SK-MEL-5 (cell line): ENCODE data around the gene IGBP1. TPM values are rescaled to one million over a fixed set of nuclear protein-coding genes. Genes with fewer than 3 reads are reported as not detected.
"Not testable (repeated sequence)": the region's sequence is repeated elsewhere in the genome, so short reads cannot be mapped to it uniquely, and the experiment has no call there.

Source experiments
- DNase-seq: peaks from one replicate; pipeline ENCODE4 v3.0.0-alpha.2; 2016; ENCODE audit warnings: low read depth, low spot score
- in situ Hi-C: cut with HindIII; loops from 2 replicates; pipeline ENCODE4 v1.10.0; 2016; ENCODE audit warnings: low sequenced_read_pairs, high pct_unique_total_duplicates, low pct_unique_long_range_greater_than_20kb
- total RNA-seq: library from RNA; depleted of rRNA; stranded (reverse); fragments of >200 nt; shearing (Covaris generic); gene quantifications from 2 replicates; pipeline ENCODE4 v1.2.3, GENCODE V29; 2014; rRNA removed

The IGBP1 gene
- total RNA-seq, 1 experiment from 2014 or later: 154 TPM

DNA sequence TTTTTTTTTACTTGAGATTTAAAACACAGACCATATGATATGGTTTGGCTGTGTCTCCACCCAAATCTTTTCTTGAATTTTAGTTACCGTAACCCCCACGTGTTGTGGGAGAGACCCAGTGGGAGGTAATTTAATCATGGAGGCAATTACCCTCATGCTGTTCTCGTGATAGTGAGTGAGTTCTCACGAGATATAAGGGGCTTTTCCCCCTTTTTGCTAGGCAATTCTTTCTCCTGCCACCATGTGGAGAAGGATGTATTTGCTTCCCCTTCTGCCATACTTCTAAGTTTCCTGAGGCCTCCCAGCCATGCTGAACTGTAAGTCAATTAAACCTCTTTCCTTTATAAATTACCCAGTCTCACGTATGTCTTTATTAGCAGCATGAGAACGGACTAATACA is 76.3 kb downstream of the IGBP1 start:
- peak; percentile 42 for DNase-seq
- in situ Hi-C loops: not testable (repeated sequence)

Other genes starting within 250 kb of the IGBP1 start
- gene AWAT2, start 83.5 kb upstream of the IGBP1 start, total RNA-seq: not detected in 2 replicates
- gene OTUD6A, start 71.0 kb upstream of the IGBP1 start, total RNA-seq: not detected in 2 replicates
- gene DGAT2L6, start 44.0 kb downstream of the IGBP1 start, total RNA-seq: 0.13 TPM in 1 of 2 replicates, not detected in the other
- gene AWAT1, start 101.2 kb downstream of the IGBP1 start, total RNA-seq: not detected in 2 replicates
- gene P2RY4, start 126.8 kb downstream of the IGBP1 start, total RNA-seq: not detected in 2 replicates
- not detected in 2 replicates for gene ARR3, start 134.9 kb downstream of the IGBP1 start, total RNA-seq
- gene RAB41, start 148.7 kb downstream of the IGBP1 start, total RNA-seq: not detected in 2 replicates
- 110 and 111 TPM in 2 replicates for gene PDZD11, start 156.5 kb downstream of the IGBP1 start, total RNA-seq
- gene KIF4A, start 156.7 kb downstream of the IGBP1 start, total RNA-seq: 18.2 and 19.1 TPM in 2 replicates